Fibroblast of lung (primary cell): ENCODE data around the gene MYO6. TPM values are rescaled to one million over a fixed set of nuclear protein-coding genes. Genes with fewer than 3 reads are reported as not detected.

Experiments used
- DNase-seq, 2 donors: peaks; one replicate each; pipeline versions ENCODE4 v3.0.0 to v3.0.0-alpha.2; 2010; ENCODE audit warnings: low read depth in 2 of 2
- H2AFZ ChIP-seq: 2 replicates; pipeline ENCODE4 v1.5.1; 2012; ENCODE audit warnings: low read length, control low read depth, inconsistent platforms
- H3K27ac ChIP-seq: 2 replicates; pipeline ENCODE4 v1.5.1; 2011; ENCODE audit warnings: low read length, control low read depth; ENCODE audit not compliant: insufficient read depth
- H3K27me3 ChIP-seq: 2 replicates; pipeline ENCODE4 v1.5.1; 2011; ENCODE audit warnings: mild to moderate bottlenecking, low read length; ENCODE audit not compliant: control insufficient read depth, insufficient read depth
- H3K36me3 ChIP-seq: 2 replicates; pipeline ENCODE4 v1.5.1; 2011; ENCODE audit warnings: low read length; ENCODE audit not compliant: control insufficient read depth, insufficient read depth
- H3K4me1 ChIP-seq: 2 replicates; pipeline ENCODE4 v1.5.1; 2011; ENCODE audit warnings: low read length; ENCODE audit not compliant: control insufficient read depth, insufficient read depth; ENCODE audit errors: extremely low read depth
- H3K4me2 ChIP-seq: 2 replicates; pipeline ENCODE4 v1.5.1; 2011; ENCODE audit warnings: low read length, control low read depth; ENCODE audit not compliant: insufficient read depth; ENCODE audit errors: extremely low read depth
- H3K4me3 ChIP-seq, 4 experiments: fragments of 200-600 bp in 1 of 4; sonication (generic) in 1 of 4; replicated peaks in 1 of 4; 2 replicates each; pipeline ENCODE4 v1.5.1; 2011 to 2016; ENCODE audit warnings: low read length in 4 of 4, low read depth in 3 of 4, mild to moderate bottlenecking in 3 of 4, control low read depth in 2 of 4, inconsistent platforms in 1 of 4, mixed read lengths in 1 of 4; ENCODE audit not compliant: insufficient read depth in 1 of 4; ENCODE audit errors: control extremely low read depth in 1 of 4
- H3K79me2 ChIP-seq: 2 replicates; pipeline ENCODE4 v1.5.1; 2012; ENCODE audit warnings: mild to moderate bottlenecking, low read length, inconsistent platforms; ENCODE audit not compliant: control insufficient read depth, insufficient read depth
- H3K9ac ChIP-seq: 2 replicates; pipeline ENCODE4 v1.5.1; 2011; ENCODE audit warnings: mild to moderate bottlenecking, low read length, control low read depth; ENCODE audit not compliant: insufficient read depth
- H3K9me3 ChIP-seq: 2 replicates; pipeline ENCODE4 v1.5.1; 2012; ENCODE audit warnings: low read depth, low read length; ENCODE audit not compliant: control insufficient read depth, insufficient read depth
- H4K20me1 ChIP-seq: 2 replicates; pipeline ENCODE4 v1.5.1; 2011; ENCODE audit warnings: low read length; ENCODE audit not compliant: control insufficient read depth, insufficient read depth; ENCODE audit errors: extremely low read depth
- CTCF ChIP-seq, 2 donors: IDR thresholded peaks in 1 of 2; conservative IDR thresholded peaks in 1 of 2; 1 replicate in 1 of 2; 2 replicates in 1 of 2; pipeline ENCODE4 v1.5.1; 2011 to 2012; ENCODE audit warnings: low read length in 2 of 2, control low read depth in 1 of 2, inconsistent platforms in 1 of 2, low read depth in 1 of 2, mild to moderate bottlenecking in 1 of 2
- EZH2 ChIP-seq: IDR thresholded peaks from 2 replicates; pipeline ENCODE4 v1.5.1; 2012; ENCODE audit warnings: low read length, control low read depth, mild to moderate bottlenecking; ENCODE audit errors: missing control alignments
- polyA plus RNA-seq, 2 donors: library from polyadenylated mRNA; depleted of rRNA in 1 of 2; stranded (reverse) in 1 of 2; unstranded in 1 of 2; fragments of >200 nt; gene quantifications; 2 replicates each; pipeline ENCODE4 v1.2.1, GENCODE V29; 2011 to 2012; ENCODE audit warnings: missing spikeins in 1 of 2
- total RNA-seq: library from RNA; depleted of rRNA; stranded (reverse); fragments of >200 nt; gene quantifications from 2 replicates; pipeline ENCODE4 v1.2.1, GENCODE V29; 2014

The MYO6 gene
- total and polyA plus RNA-seq, 2 donors (not counting 1 experiment from before 2014, with no cell fraction given) = 16.9 to 24.9 TPM

- Histone ChIP-seq H3K9ac (no peak overlapping the region), H3K79me2 (no peaks in the 10 kb centered on the region), H3K4me1 (no peaks in the 10 kb centered on the region), H3K9me3 (no peaks in the 10 kb centered on the region), H3K27me3 (no peaks in the 10 kb centered on the region), H3K4me2 (no peak overlapping the region), H3K4me3 (no peak overlapping the region), H2AFZ (no peak overlapping the region), H3K27ac (no peak overlapping the region), H3K36me3 (no peaks in the 10 kb centered on the region), H4K20me1 (no peaks in the 10 kb centered on the region)
- peak in 1 of 2 donors; percentile 56 for DNase-seq
- TF ChIP-seq CTCF (conservative IDR thresholded peaks at IDR 0.05 in 1 of 2, IDR thresholded peaks at IDR 0.05 in 1 of 2; ENCODE audit: low read depth in 1 of 2, low read length in 2 of 2) = no peak
- TF ChIP-seq EZH2 = no peak
Observed at GRCh38 chr6:75842191-75842590, 93.2 kb downstream of the MYO6 start.

GRCh38 chr6:75842732-75843131, 93.7 kb downstream of the MYO6 start:
- H3K4me3 ChIP-seq = no peak overlapping the region
- no peaks in the 10 kb centered on the region for H4K20me1 ChIP-seq
- H3K27ac ChIP-seq = no peak overlapping the region
- H2AFZ ChIP-seq = no peak overlapping the region
- TF ChIP-seq EZH2 = no peak
- TF ChIP-seq CTCF (conservative IDR thresholded peaks at IDR 0.05 in 1 of 2, IDR thresholded peaks at IDR 0.05 in 1 of 2; ENCODE audit: low read depth in 1 of 2, low read length in 2 of 2) = no peak
- DNase-seq = no peak
- no peaks in the 10 kb centered on the region for H3K27me3 ChIP-seq
- H3K4me2 ChIP-seq = no peak overlapping the region
- no peak overlapping the region for H3K9ac ChIP-seq
- no peaks in the 10 kb centered on the region for H3K4me1 ChIP-seq
- no peaks in the 10 kb centered on the region for H3K79me2 ChIP-seq
- H3K9me3 ChIP-seq = no peaks in the 10 kb centered on the region
- H3K36me3 ChIP-seq = no peaks in the 10 kb centered on the region

DNA sequence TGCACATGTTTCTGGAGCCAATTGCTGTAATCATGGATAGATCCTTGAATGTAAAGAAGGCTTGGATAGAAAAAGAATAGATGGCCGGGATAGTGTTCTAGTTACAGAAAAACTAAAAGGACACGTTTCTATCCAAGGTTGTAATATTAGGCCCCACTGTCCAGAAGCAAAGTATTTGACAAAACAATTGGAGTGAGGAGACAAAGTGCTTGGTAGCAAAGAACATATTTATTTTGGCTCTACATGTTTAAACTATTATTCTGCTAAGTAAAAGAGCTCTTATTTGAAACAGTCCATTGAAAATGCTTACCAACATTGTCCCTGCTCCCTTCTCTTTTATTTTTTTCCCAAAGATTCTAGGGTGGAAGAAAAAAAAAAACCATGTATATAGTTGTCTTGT, 94.4 kb downstream of the MYO6 start:
- DNase-seq = no peak
- Histone ChIP-seq H3K79me2 (no peaks in the 10 kb centered on the region), H3K9ac (no peak overlapping the region), H2AFZ (no peak overlapping the region), H3K9me3 (no peaks in the 10 kb centered on the region), H3K36me3 (no peaks in the 10 kb centered on the region), H3K4me1 (no peaks in the 10 kb centered on the region), H3K4me2 (no peak overlapping the region), H3K27me3 (no peaks in the 10 kb centered on the region), H4K20me1 (no peaks in the 10 kb centered on the region), H3K4me3 (no peak overlapping the region), H3K27ac (no peak overlapping the region)
- TF ChIP-seq EZH2 (no peak), CTCF (conservative IDR thresholded peaks at IDR 0.05 in 1 of 2, IDR thresholded peaks at IDR 0.05 in 1 of 2; ENCODE audit: low read depth in 1 of 2, low read length in 2 of 2) (no peak)
